OCI-LY3 (cell line): ENCODE data around the gene CIPC.

Source experiments
- H2AFZ ChIP-seq: fragments of 200-600, 300-600 bp; shearing (Covaris generic); 2 replicates; pipeline ENCODE4 v1.6.0; 2014; ENCODE audit warnings: antibody characterized with exemption, low read depth, low read length
- H3K27ac ChIP-seq: fragments of 200-600, 300-600 bp; sonication (generic); 2 replicates; pipeline ENCODE4 v1.5.1; 2014; ENCODE audit warnings: mild to moderate bottlenecking, low read length, moderate library complexity, mixed read lengths
- H3K27me3 ChIP-seq: fragments of 200-600, 300-600 bp; sonication (generic); 2 replicates; pipeline ENCODE4 v1.6.1; 2014; ENCODE audit warnings: low read depth, low read length, mixed read lengths
- H3K36me3 ChIP-seq: fragments of 200-600, 300-600 bp; sonication (generic); replicated peaks from 2 replicates; pipeline ENCODE3; 2014; ENCODE audit warnings: low read depth, low read length, mixed read lengths
- H3K4me1 ChIP-seq: fragments of 300-600, 200-600 bp; sonication (generic); 2 replicates; pipeline ENCODE4 v1.6.1; 2014; ENCODE audit warnings: low read length, mixed read lengths
- H3K4me2 ChIP-seq: fragments of 200-600, 300-600 bp; sonication (generic); 2 replicates; pipeline ENCODE4 v1.6.1; 2014; ENCODE audit warnings: low read length, mixed read lengths
- H3K4me3 ChIP-seq: fragments of 300-600, 200-600 bp; sonication (generic); 2 replicates; pipeline ENCODE4 v1.5.1; 2014; ENCODE audit warnings: antibody characterized with exemption, mild to moderate bottlenecking, low read length, moderate library complexity
- H3K79me2 ChIP-seq: fragments of 300-600, 200-600 bp; shearing (Covaris generic); 2 replicates; pipeline ENCODE4 v1.6.1; 2014; ENCODE audit warnings: mild to moderate bottlenecking, low read length, mixed read lengths
- H3K9ac ChIP-seq: fragments of 300-600, 200-600 bp; shearing (Covaris generic); 2 replicates; pipeline ENCODE4 v1.6.0; 2014; ENCODE audit warnings: mild to moderate bottlenecking, low read length, moderate library complexity
- H3K9me3 ChIP-seq: fragments of 200-600, 300-600 bp; shearing (Covaris generic); 2 replicates; pipeline ENCODE4 v1.6.1; 2014; ENCODE audit warnings: low read length, mixed read lengths; ENCODE audit not compliant: insufficient read depth
- H4K20me1 ChIP-seq: fragments of 200-600, 300-600 bp; sonication (generic); 2 replicates; pipeline ENCODE4 v1.6.1; 2016; ENCODE audit warnings: low read length, mixed read lengths; ENCODE audit not compliant: insufficient read depth
- CTCF ChIP-seq: fragments of 200-600, 300-600 bp; sonication (generic); IDR thresholded peaks from 2 replicates; pipeline ENCODE4 v1.5.1; 2014; ENCODE audit warnings: antibody characterized with exemption, low read length, low read depth
- EZH2phosphoT487 ChIP-seq: fragments of 200-600 bp; shearing (Covaris generic); IDR thresholded peaks from 2 replicates; pipeline ENCODE4 v1.6.1; 2018; ENCODE audit warnings: antibody characterized with exemption, mixed run types, low read depth

CIPC gene

GRCh38 chr14:77141214-77142004 is 43.4 kb downstream of the CIPC start, which contains the start of gene ZDHHC22:
TSS of gene ZDHHC22 (minus strand) at chr14:77141791. CDS start at chr14:77139738, 2,053 bp downstream.
- no peak within 1 kb of the TSS for H3K4me3 ChIP-seq
- no peaks in the 10 kb centered on the region for H3K79me2 ChIP-seq
- TF ChIP-seq EZH2phosphoT487 (no peak), CTCF (no peak)
- H3K9me3 ChIP-seq = no peaks in the 10 kb centered on the region
- H3K27me3 ChIP-seq = peaks cover 38% of the 10 kb centered on the region
- H4K20me1 ChIP-seq = no peaks in the 10 kb centered on the region
- no peaks in the 10 kb centered on the region for H3K4me1 ChIP-seq
- no peak within 1 kb of the TSS for H3K9ac ChIP-seq
- H3K27ac ChIP-seq = no peak within 1 kb of the TSS
- no peaks in the 10 kb centered on the region for H3K36me3 ChIP-seq
- no peak within 1 kb of the TSS for H2AFZ ChIP-seq
- no peak within 1 kb of the TSS for H3K4me2 ChIP-seq

- H2AFZ ChIP-seq = no peak overlapping the region
- no peak overlapping the region for H3K27ac ChIP-seq
- H3K4me2 ChIP-seq = no peak overlapping the region
- H4K20me1 ChIP-seq = no peaks in the 10 kb centered on the region
- no peak overlapping the region for H3K4me3 ChIP-seq
- no peaks in the 10 kb centered on the region for H3K9me3 ChIP-seq
- H3K27me3 ChIP-seq = peaks cover 46% of the 10 kb centered on the region
- no peaks in the 10 kb centered on the region for H3K4me1 ChIP-seq
- H3K79me2 ChIP-seq = no peaks in the 10 kb centered on the region
- H3K9ac ChIP-seq = no peak overlapping the region
- H3K36me3 ChIP-seq = no peaks in the 10 kb centered on the region
- TF ChIP-seq EZH2phosphoT487 (no peak), CTCF (no peak)
These were observed 44.1 kb downstream of the CIPC start for GRCh38 chr14:77142005-77142800.

- H3K27ac ChIP-seq = no peak overlapping the region
- H2AFZ ChIP-seq = no peak overlapping the region
- no peak overlapping the region for H3K4me2 ChIP-seq
- TF ChIP-seq EZH2phosphoT487 (no peak), CTCF (no peak)
- H3K4me3 ChIP-seq = no peak overlapping the region
- H4K20me1 ChIP-seq = no peaks in the 10 kb centered on the region
- H3K9ac ChIP-seq = no peak overlapping the region
- H3K4me1 ChIP-seq = no peaks in the 10 kb centered on the region
- peaks cover 47% of the 10 kb centered on the region for H3K27me3 ChIP-seq
- H3K9me3 ChIP-seq = no peaks in the 10 kb centered on the region
- no peaks in the 10 kb centered on the region for H3K36me3 ChIP-seq
- no peaks in the 10 kb centered on the region for H3K79me2 ChIP-seq
These were observed 45.0 kb downstream of the CIPC start for GRCh38 chr14:77143071-77143470.
